ENCODE data around the gene WT1. TPM values are rescaled to one million over a fixed set of nuclear protein-coding genes. Genes with fewer than 3 reads are reported as not detected.
A peak's percentile ranks its signal among the peaks of the same experiment; 100 is the strongest.

WT1 gene
- total RNA-seq, 1 experiment from 2014 or later: not detected

GRCh38 chr11:32426192-32426591 lies 9.1 kb downstream of the WT1 start (continued):
- no peak for TF ChIP-seq E2F4 (CRISPR knock-in tag; IDR thresholded peaks at IDR 0.05; ENCODE audit: borderline replicate concordance, low read depth)

GRCh38 chr11:32425761-32426160 lies 9.6 kb downstream of the WT1 start:
- peak overlapping the region; percentile 72; the same call in 1 of the 2 replicates for H3K4me3 Mint-ChIP-seq

GRCh38 chr11:32422545-32422944 lies 12.8 kb downstream of the WT1 start:
- peaks cover 41% of the 10 kb centered on the region for H3K4me1 Mint-ChIP-seq
- H3K27me3 Mint-ChIP-seq (ENCODE audit: low read depth): peaks cover 57% of the 10 kb centered on the region
- CTCF ChIA-PET: no interaction called here
- H3K9me3 Mint-ChIP-seq: no peaks in the 10 kb centered on the region
- POLR2A ChIA-PET: no interaction called here
- H3K36me3 Mint-ChIP-seq: no peaks in the 10 kb centered on the region
- H3K4me3 Mint-ChIP-seq: no peak overlapping the region
- ATAC-seq (no peak), DNase-seq (ENCODE audit: low spot score) (no peak)
- no peak overlapping the region for H3K27ac Mint-ChIP-seq
- TF ChIP-seq NR3C1 (CRISPR knock-in tag; conservative IDR thresholded peaks at IDR 0.05; ENCODE audit: low read depth) (no peak), PREB (CRISPR knock-in tag; IDR thresholded peaks at IDR 0.05; ENCODE audit: borderline replicate concordance) (no peak), ATF3 (CRISPR knock-in tag; conservative IDR thresholded peaks at IDR 0.05) (no peak), ATF6 (CRISPR knock-in tag; IDR thresholded peaks at IDR 0.05) (no peak), NFYB (CRISPR knock-in tag; conservative IDR thresholded peaks at IDR 0.05; ENCODE audit: low read depth) (no peak), E2F4 (CRISPR knock-in tag; IDR thresholded peaks at IDR 0.05; ENCODE audit: borderline replicate concordance, low read depth) (no peak), MXD4 (CRISPR knock-in tag; IDR thresholded peaks at IDR 0.05; ENCODE audit: borderline replicate concordance) (no peak), CREM (CRISPR knock-in tag; IDR thresholded peaks at IDR 0.05) (no peak), ZSCAN18 (CRISPR knock-in tag; IDR thresholded peaks at IDR 0.05) (no peak), ARID4B (CRISPR knock-in tag; IDR thresholded peaks at IDR 0.05; ENCODE audit: borderline replicate concordance) (no peak), IRF1 (CRISPR knock-in tag; IDR thresholded peaks at IDR 0.05) (no peak), ZNF281 (CRISPR knock-in tag; IDR thresholded peaks at IDR 0.05) (no peak)

More at GRCh38 chr11:32425761-32426160, 9.6 kb downstream of the WT1 start:
- Mint-ChIP-seq H3K4me1 (peaks cover 47% of the 10 kb centered on the region), H3K27me3 (ENCODE audit: low read depth) (peaks cover 89% of the 10 kb centered on the region), H3K27ac (no peak overlapping the region), H3K9me3 (no peaks in the 10 kb centered on the region), H3K36me3 (no peaks in the 10 kb centered on the region)
- no peak for TF ChIP-seq ZNF121 (CRISPR knock-in tag; IDR thresholded peaks at IDR 0.05)
- no peak for TF ChIP-seq GRHL2 (CRISPR knock-in tag; IDR thresholded peaks at IDR 0.05; ENCODE audit: insufficient replicate concordance, severe bottlenecking)
- TF ChIP-seq MLX (CRISPR knock-in tag; IDR thresholded peaks at IDR 0.05): no peak
- ChIA-PET CTCF (interaction anchor here (0.6 to 2.1 kb wide), 3 partner anchors 12 to 64 kb away, joined by 3 to 9 read pairs (median 5); no protein-coding TSS in a partner anchor), POLR2A (interaction anchor here (0.6 to 1.0 kb wide), 2 partner anchors 9 to 131 kb away, joined by 3 to 7 read pairs; no protein-coding TSS in a partner anchor)
- ATAC-seq: no peak
- DNase-seq (ENCODE audit: low spot score): no peak
